GM12892 (cell line): ENCODE data around the gene PSRC1.

Source experiments
- DNase-seq: peaks from one replicate; pipeline ENCODE4 v3.0.0; 2011; ENCODE audit not compliant: insufficient read length
- FAIRE-seq: peaks from 2 replicates; lab custom pipeline; 2011; peaks lifted over from hg19 to GRCh38; lab: Jason Lieb, UNC
- POLR2A ChIP-seq: IDR thresholded peaks from 2 replicates; pipeline ENCODE4 v1.6.1; 2011; ENCODE audit warnings: low read depth, low read length, control low read depth
- POLR2AphosphoS5 ChIP-seq: IDR thresholded peaks from 2 replicates; pipeline ENCODE4 v1.6.1; 2011; ENCODE audit warnings: low read depth, low read length, control low read depth
- TAF1 ChIP-seq: IDR thresholded peaks from 2 replicates; pipeline ENCODE4 v1.6.1; 2011; ENCODE audit warnings: low read depth, mild to moderate bottlenecking, control low read depth, low read length, borderline replicate concordance

The PSRC1 gene

GRCh38 chr1:109235137-109235536, 47.8 kb downstream of the PSRC1 start:
- DNase-seq: no peak
- no peak for TF ChIP-seq POLR2AphosphoS5
- TF ChIP-seq TAF1: no peak
- FAIRE-seq: no peak

- no peak for FAIRE-seq
- TF ChIP-seq POLR2AphosphoS5: no peak
- TF ChIP-seq TAF1: no peak
- TF ChIP-seq POLR2A: no peak
- no peak for DNase-seq
These were observed 51.9 kb downstream of the PSRC1 start for GRCh38 chr1:109231066-109231465.
